ENCODE results near the gene GPC5.

Gene GPC5

GRCh38 chr13:92355213-92355612, 956.8 kb downstream of the GPC5 start:
- no peak for DNase-seq (ENCODE audit: low read depth in 2 of 2)

GRCh38 chr13:92362717-92363116, 964.3 kb downstream of the GPC5 start:
- no peak for DNase-seq (ENCODE audit: low read depth in 2 of 2)

- DNase-seq (ENCODE audit: low read depth in 2 of 2) = no peak
Observed at GRCh38 chr13:92365904-92366303, 967.5 kb downstream of the GPC5 start.

GRCh38 chr13:92377396-92377795, 979.0 kb downstream of the GPC5 start:
- no peak for DNase-seq (ENCODE audit: low read depth in 2 of 2)

- no peak for DNase-seq (ENCODE audit: low read depth in 2 of 2)
Observed at GRCh38 chr13:92379371-92379770, 981.0 kb downstream of the GPC5 start.

GRCh38 chr13:92384410-92384809, 986.0 kb downstream of the GPC5 start:
- DNase-seq (ENCODE audit: low read depth in 2 of 2) = no peak

- no peak for DNase-seq (ENCODE audit: low read depth in 2 of 2)
Observed at GRCh38 chr13:92387245-92387644, 988.8 kb downstream of the GPC5 start.

GRCh38 chr13:92390217-92390616, 991.8 kb downstream of the GPC5 start:
- DNase-seq (ENCODE audit: low read depth in 2 of 2) = no peak

GRCh38 chr13:92403606-92404005, 1005.2 kb downstream of the GPC5 start:
- no peak for DNase-seq (ENCODE audit: low read depth in 2 of 2)

- no peak for DNase-seq (ENCODE audit: low read depth in 2 of 2)
Observed at GRCh38 chr13:92407858-92408257, 1009.4 kb downstream of the GPC5 start.

- DNase-seq (ENCODE audit: low read depth in 2 of 2) = no peak
Observed at GRCh38 chr13:92412481-92412880, 1014.1 kb downstream of the GPC5 start.

GRCh38 chr13:92412996-92413395, 1014.6 kb downstream of the GPC5 start:
- no peak for DNase-seq (ENCODE audit: low read depth in 2 of 2)

- DNase-seq (ENCODE audit: low read depth in 2 of 2) = no peak
Observed at GRCh38 chr13:92413452-92413851, 1015.0 kb downstream of the GPC5 start.

GRCh38 chr13:92414851-92415250, 1016.4 kb downstream of the GPC5 start:
- no peak for DNase-seq (ENCODE audit: low read depth in 2 of 2)

- DNase-seq (ENCODE audit: low read depth in 2 of 2) = no peak
Observed at GRCh38 chr13:92415781-92416180, 1017.4 kb downstream of the GPC5 start.

GRCh38 chr13:92418818-92419412, 1020.5 kb downstream of the GPC5 start:
- DNase-seq (ENCODE audit: low read depth in 2 of 2) = no peak

GRCh38 chr13:92429231-92429630, 1030.8 kb downstream of the GPC5 start:
- no peak for DNase-seq (ENCODE audit: low read depth in 2 of 2)

- no peak for DNase-seq (ENCODE audit: low read depth in 2 of 2)
Observed at GRCh38 chr13:92433386-92433785, 1035.0 kb downstream of the GPC5 start.

GRCh38 chr13:92433963-92434362, 1035.5 kb downstream of the GPC5 start:
- DNase-seq (ENCODE audit: low read depth in 2 of 2) = no peak

- DNase-seq (ENCODE audit: low read depth in 2 of 2) = no peak
Observed at GRCh38 chr13:92436924-92437323, 1038.5 kb downstream of the GPC5 start.

- DNase-seq (ENCODE audit: low read depth in 2 of 2) = no peak
Observed at GRCh38 chr13:92444244-92444643, 1045.8 kb downstream of the GPC5 start.

GRCh38 chr13:92451060-92451459, 1052.6 kb downstream of the GPC5 start:
- no peak for DNase-seq (ENCODE audit: low read depth in 2 of 2)

- DNase-seq (ENCODE audit: low read depth in 2 of 2) = no peak
Observed at GRCh38 chr13:92452840-92453239, 1054.4 kb downstream of the GPC5 start.

GRCh38 chr13:92459306-92459705, 1060.9 kb downstream of the GPC5 start:
- no peak for DNase-seq (ENCODE audit: low read depth in 2 of 2)
